Measurements from ENCODE around the gene ASTL.

ASTL gene

DNA sequence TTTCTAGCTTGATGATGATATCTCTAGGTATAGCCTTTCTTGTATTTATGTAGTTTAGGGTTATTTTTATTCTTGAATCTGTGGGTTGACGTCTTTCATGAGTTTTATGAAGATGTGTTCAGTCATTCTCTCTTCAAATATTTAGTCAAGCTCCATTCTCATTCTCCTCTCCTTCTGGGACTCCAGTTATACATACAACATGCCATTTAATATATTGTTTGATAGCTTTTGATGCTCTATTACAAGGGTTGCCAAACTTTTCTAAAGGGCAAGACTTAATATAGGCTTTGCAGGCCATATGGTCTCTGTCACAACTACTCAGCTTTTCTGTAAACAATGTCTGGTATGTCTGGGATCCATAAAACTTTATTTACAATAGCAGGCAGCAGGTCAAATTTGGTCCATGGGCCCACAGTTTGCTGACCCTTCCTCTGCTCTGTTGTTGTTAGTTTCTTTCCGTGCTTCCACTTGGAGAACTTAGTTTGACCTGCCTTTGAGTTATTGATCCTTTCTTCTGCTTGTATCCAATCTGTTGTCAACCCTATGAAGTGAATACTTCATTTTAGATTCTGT, 63.0 kb downstream of the ASTL start:
- DNase-seq: no peak

GRCh38 chr2:96074156-96074555, 64.1 kb downstream of the ASTL start:
- no peak for DNase-seq

- DNase-seq: no peak
Observed at GRCh38 chr2:96073170-96073775, 65.0 kb downstream of the ASTL start.
